ENCODE results near the gene CLEC2D.

DNA sequence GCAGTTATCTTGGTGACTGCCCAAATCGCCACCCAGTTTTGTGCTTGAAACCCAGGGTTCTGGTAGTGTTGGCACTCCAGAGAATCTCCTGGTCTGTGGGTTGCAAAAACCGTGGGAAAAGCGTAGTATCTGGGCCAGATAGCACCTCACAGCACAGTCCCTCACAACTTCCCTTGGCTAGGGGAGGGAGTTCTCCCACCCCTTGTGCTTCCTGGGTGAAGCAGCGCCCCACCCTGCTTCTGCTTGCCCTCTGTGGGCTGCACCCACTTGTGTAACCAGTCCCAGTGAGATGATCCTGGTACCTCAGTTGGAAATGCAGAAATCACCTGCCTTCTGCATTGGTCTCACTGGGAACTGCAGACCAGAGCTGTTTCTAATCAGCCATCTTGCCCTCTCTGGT lies 16.4 kb downstream of the CLEC2D start:
- TF ChIP-seq POLR2A (IDR thresholded peaks at IDR 0.05) (no peak), POLR2AphosphoS5 (IDR thresholded peaks at IDR 0.05) (no peak)
- TF ChIP-seq, protein P1, sequence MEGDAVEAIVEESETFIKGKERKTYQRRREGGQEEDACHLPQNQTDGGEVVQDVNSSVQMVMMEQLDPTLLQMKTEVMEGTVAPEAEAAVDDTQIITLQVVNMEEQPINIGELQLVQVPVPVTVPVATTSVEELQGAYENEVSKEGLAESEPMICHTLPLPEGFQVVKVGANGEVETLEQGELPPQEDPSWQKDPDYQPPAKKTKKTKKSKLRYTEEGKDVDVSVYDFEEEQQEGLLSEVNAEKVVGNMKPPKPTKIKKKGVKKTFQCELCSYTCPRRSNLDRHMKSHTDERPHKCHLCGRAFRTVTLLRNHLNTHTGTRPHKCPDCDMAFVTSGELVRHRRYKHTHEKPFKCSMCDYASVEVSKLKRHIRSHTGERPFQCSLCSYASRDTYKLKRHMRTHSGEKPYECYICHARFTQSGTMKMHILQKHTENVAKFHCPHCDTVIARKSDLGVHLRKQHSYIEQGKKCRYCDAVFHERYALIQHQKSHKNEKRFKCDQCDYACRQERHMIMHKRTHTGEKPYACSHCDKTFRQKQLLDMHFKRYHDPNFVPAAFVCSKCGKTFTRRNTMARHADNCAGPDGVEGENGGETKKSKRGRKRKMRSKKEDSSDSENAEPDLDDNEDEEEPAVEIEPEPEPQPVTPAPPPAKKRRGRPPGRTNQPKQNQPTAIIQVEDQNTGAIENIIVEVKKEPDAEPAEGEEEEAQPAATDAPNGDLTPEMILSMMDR (IDR thresholded peaks at IDR 0.05) = no peak

Data from sigmoid colon (tissue), 4 donors.